CD4-positive, CD25-positive, alpha-beta regulatory T cell (primary cell): ENCODE data around the gene HOXC11. TPM values are rescaled to one million over a fixed set of nuclear protein-coding genes. Genes with fewer than 3 reads are reported as not detected.
A peak's percentile ranks its signal among the peaks of the same experiment; 100 is the strongest.

Experiments
- ATAC-seq, 2 donors: fragments of 150-1000 bp; cut with Tn5 transposase; one replicate each; pipeline ENCODE4 v1.10.0; 2021; ENCODE audit warnings: low read depth in 2 of 2, moderate number of reproducible peaks in 2 of 2, moderate library complexity in 1 of 2
- DNase-seq, 3 donors: peaks; one replicate each; pipeline versions ENCODE4 v3.0.0 to v3.0.0-alpha.2; 2012 to 2022; ENCODE audit warnings: mixed read lengths in 1 of 3
- H3K27ac ChIP-seq: one replicate; pipeline ENCODE4 v1.7.0; 2013; ENCODE audit warnings: mild to moderate bottlenecking, low read length; ENCODE audit not compliant: insufficient read depth, poor library complexity, severe bottlenecking
- H3K27me3 ChIP-seq: one replicate; pipeline ENCODE4 v1.7.0; 2013; ENCODE audit warnings: low read length; ENCODE audit not compliant: control insufficient read depth, insufficient read depth
- H3K36me3 ChIP-seq: one replicate; pipeline ENCODE4 v1.7.0; 2013; ENCODE audit warnings: mild to moderate bottlenecking, low read length, moderate library complexity; ENCODE audit not compliant: control insufficient read depth, insufficient read depth
- H3K4me1 ChIP-seq: 2 replicates; pipeline ENCODE4 v1.7.0; 2013; ENCODE audit warnings: mild to moderate bottlenecking, low read length; ENCODE audit not compliant: insufficient read depth, control insufficient read depth, poor library complexity, severe bottlenecking
- H3K4me3 ChIP-seq: one replicate; pipeline ENCODE4 v1.7.0; 2013; ENCODE audit warnings: low read depth, mild to moderate bottlenecking, low read length, moderate library complexity
- H3K9me3 ChIP-seq, 2 experiments: 1 replicate in 1 of 2; 2 replicates in 1 of 2; pipeline ENCODE4 v1.7.0; 2013; ENCODE audit warnings: low read length in 2 of 2, mild to moderate bottlenecking in 1 of 2, moderate library complexity in 1 of 2; ENCODE audit not compliant: control insufficient read depth in 2 of 2
- H3K27ac Mint-ChIP-seq, 3 donors: one replicate each; pipeline ENCODE4 v1.8.0; 2020 to 2022; ENCODE audit warnings: mild to moderate bottlenecking in 3 of 3, mixed read lengths in 3 of 3, moderate library complexity in 2 of 3
- H3K27me3 Mint-ChIP-seq: one replicate; pipeline ENCODE4 v1.8.0; 2022; ENCODE audit warnings: mild to moderate bottlenecking, mixed read lengths
- H3K36me3 Mint-ChIP-seq: one replicate; pipeline ENCODE4 v1.8.0; 2020; ENCODE audit warnings: mixed read lengths
- H3K4me1 Mint-ChIP-seq, 4 donors: one replicate each; pipeline ENCODE4 v1.8.0; 2020 to 2022; ENCODE audit warnings: mixed read lengths in 4 of 4, mild to moderate bottlenecking in 1 of 4
- H3K4me3 Mint-ChIP-seq, 4 donors: one replicate each; pipeline ENCODE4 v1.8.0; 2020 to 2022; ENCODE audit warnings: mild to moderate bottlenecking in 4 of 4, mixed read lengths in 4 of 4, moderate library complexity in 3 of 4
- H3K9me3 Mint-ChIP-seq, 7 donors: one replicate each; pipeline ENCODE4 v1.8.0; 2020 to 2022; ENCODE audit warnings: mixed read lengths in 7 of 7, mild to moderate bottlenecking in 3 of 7, moderate library complexity in 2 of 7
- polyA plus RNA-seq, 4 donors: library from polyadenylated mRNA; unstranded; fragments of 300-500 nt; fragmentation: Illumina TruSeq; gene quantifications; one replicate each; pipeline ENCODE4 v1.2.3, GENCODE V29; 2021
- total RNA-seq: library from RNA; stranded (reverse); gene quantifications from one replicate; pipeline ENCODE4 v1.2.3, GENCODE V29; 2022

The HOXC11 gene
- total and polyA plus RNA-seq, 5 donors from 2014 or later = not detected

- Histone ChIP-seq H3K9me3 (no peaks in the 10 kb centered on the region), H3K4me1 (peaks cover 47% of the 10 kb centered on the region)
- H3K4me1 Mint-ChIP-seq = peaks cover 6 to 52% (median 23%) of the 10 kb centered on the region in 4 donors
Measured at GRCh38 chr12:53998110-53998899, 25.4 kb downstream of the HOXC11 start.

DNA sequence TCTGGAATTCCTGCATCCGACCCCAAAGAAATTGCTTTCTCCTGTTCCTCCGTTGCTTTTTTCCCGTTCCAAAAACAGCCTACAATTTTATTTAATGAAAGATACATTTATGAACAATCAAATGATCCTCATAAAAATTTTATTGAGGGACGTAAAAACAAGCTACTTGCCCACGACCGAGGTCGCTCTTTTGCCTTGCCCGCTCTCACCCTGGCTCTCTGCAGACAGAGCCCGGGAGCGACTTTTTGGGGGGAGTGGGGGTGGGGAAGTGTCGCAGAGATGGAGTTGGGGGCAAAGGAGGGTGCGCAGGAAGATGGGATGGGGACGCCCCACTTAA, 25.9 kb downstream of the HOXC11 start:
- H3K4me3 Mint-ChIP-seq = peak overlapping the region in 2 of 4 donors; percentile 38 to 71
- DNase-seq (no peak), ATAC-seq (no peak)
- no peak overlapping the region for H3K27ac ChIP-seq
- peaks cover 34% of the 10 kb centered on the region for H3K27me3 ChIP-seq
- no peaks in the 10 kb centered on the region for H3K36me3 ChIP-seq
- no peaks in the 10 kb centered on the region for H3K36me3 Mint-ChIP-seq
- peaks cover 0 to 3% (median 0%) of the 10 kb centered on the region in 7 donors for H3K9me3 Mint-ChIP-seq
- no peak overlapping the region for H3K27ac Mint-ChIP-seq
- H3K9me3 ChIP-seq = no peaks in the 10 kb centered on the region
- peaks cover 47% of the 10 kb centered on the region for H3K4me1 ChIP-seq
- H3K27me3 Mint-ChIP-seq = peaks cover 99% of the 10 kb centered on the region
- H3K4me3 ChIP-seq = no peak overlapping the region
- peaks cover 6 to 48% (median 20%) of the 10 kb centered on the region in 4 donors for H3K4me1 Mint-ChIP-seq

More at GRCh38 chr12:53998110-53998899, 25.4 kb downstream of the HOXC11 start:
- H3K4me3 Mint-ChIP-seq = peak overlapping the region in 2 of 4 donors; percentile 71 to 79
- H3K27me3 Mint-ChIP-seq = peaks cover 99% of the 10 kb centered on the region
- DNase-seq = no peak
- H3K36me3 Mint-ChIP-seq = no peaks in the 10 kb centered on the region
- H3K27ac Mint-ChIP-seq = no peak overlapping the region
- Histone ChIP-seq H3K27ac (no peak overlapping the region), H3K4me3 (no peak overlapping the region), H3K36me3 (no peaks in the 10 kb centered on the region), H3K27me3 (peaks cover 33% of the 10 kb centered on the region)
- peaks cover 0 to 3% (median 0%) of the 10 kb centered on the region in 7 donors for H3K9me3 Mint-ChIP-seq
- ATAC-seq = no peak

DNA sequence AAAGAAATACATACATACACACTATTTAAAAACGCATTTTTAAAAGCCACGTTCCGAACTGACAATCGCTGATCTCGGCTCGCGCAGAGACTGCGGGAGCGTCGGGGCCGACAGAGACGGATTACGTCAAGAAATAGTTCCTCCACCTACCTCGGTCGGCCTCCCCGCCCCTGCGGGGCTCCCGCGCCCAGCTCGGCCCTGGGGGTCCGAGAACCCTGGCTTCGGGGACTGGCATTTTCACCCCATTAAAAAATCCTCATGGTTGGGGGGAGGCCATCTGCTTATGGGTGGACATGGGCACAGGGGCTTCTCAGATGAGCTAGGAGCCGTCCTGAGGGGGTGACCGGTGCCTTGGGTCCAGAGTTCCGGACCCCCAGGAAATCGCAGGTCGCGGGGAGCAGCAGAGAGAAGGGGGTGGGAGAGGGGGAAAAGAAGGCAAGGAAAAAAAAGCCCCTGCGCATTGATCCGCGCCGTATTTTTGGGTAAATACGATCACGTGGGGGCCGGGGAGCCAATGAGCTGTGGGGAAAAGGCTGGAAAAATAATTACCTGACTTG, 26.7 kb downstream of the HOXC11 start:
- Histone ChIP-seq H3K4me1 (peaks cover 43% of the 10 kb centered on the region), H3K27ac (no peak overlapping the region), H3K27me3 (peaks cover 39% of the 10 kb centered on the region), H3K36me3 (no peaks in the 10 kb centered on the region), H3K9me3 (no peaks in the 10 kb centered on the region), H3K4me3 (no peak overlapping the region)
- Mint-ChIP-seq H3K36me3 (no peaks in the 10 kb centered on the region), H3K27ac (no peak overlapping the region), H3K9me3 (peaks cover 0 to 4% (median 0%) of the 10 kb centered on the region in 7 donors), H3K4me3 (peak overlapping the region; percentile 56 to 73 (median 66)), H3K4me1 (peaks cover 6 to 41% (median 18%) of the 10 kb centered on the region in 4 donors), H3K27me3 (peaks cover 99% of the 10 kb centered on the region)
- DNase-seq (no peak), ATAC-seq (no peak)

DNA sequence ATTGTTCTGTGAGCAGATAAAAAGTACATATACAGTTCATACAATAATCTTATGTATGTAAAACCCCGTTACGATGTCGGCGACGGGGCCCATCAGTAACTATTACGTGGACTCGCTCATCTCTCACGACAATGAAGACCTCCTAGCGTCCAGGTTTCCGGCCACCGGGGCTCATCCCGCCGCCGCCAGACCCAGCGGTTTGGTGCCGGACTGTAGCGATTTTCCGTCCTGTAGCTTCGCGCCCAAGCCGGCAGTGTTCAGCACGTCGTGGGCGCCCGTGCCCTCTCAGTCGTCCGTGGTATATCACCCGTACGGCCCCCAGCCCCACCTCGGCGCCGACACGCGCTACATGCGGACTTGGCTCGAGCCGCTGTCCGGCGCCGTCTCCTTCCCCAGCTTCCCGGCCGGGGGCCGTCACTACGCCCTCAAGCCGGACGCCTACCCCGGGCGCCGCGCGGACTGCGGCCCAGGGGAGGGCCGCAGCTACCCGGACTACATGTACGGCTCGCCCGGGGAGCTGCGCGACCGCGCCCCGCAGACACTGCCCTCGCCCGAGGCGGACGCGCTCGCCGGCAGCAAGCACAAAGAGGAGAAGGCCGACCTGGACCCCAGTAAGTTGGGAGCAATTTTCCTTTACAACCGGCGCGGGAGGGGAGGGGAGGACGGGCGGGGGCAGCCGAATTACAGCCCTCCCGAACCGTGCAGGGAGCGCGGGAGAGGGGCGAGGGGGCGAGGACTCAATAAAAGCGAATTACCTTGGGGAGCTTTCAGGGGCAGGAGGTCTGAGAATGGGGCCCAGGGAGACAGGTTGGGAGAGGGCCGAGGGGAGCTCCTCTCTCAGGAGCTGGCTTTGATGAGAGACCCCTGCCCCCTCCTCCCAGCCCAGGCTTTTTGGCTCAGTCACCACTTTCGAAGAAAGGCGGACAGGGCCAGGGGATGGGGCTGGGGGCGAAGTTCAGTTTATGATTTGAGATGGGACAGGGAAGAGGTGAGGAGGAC, 27.5 kb downstream of the HOXC11 start, which contains the start of gene HOXC9:
Gene HOXC9 (plus strand): TSS at position 46 of the 999 bp plus-strand sequence. CDS start 28 bp downstream, at position 74.
- DNase-seq (no peak), ATAC-seq (no peak)
- Histone ChIP-seq H3K4me1 (peaks cover 35% of the 10 kb centered on the region), H3K27ac (no peak within 1 kb of the TSS), H3K27me3 (peaks cover 41% of the 10 kb centered on the region), H3K36me3 (no peaks in the 10 kb centered on the region), H3K4me3 (no peak within 1 kb of the TSS), H3K9me3 (no peaks in the 10 kb centered on the region)
- Mint-ChIP-seq H3K4me1 (peaks cover under 1 to 36% (median 15%) of the 10 kb centered on the region in 4 donors), H3K4me3 (peak within 1 kb of the TSS; percentile 56 to 73 (median 66)), H3K9me3 (peaks cover 0 to 4% (median 0%) of the 10 kb centered on the region in 7 donors), H3K27me3 (peaks cover 99% of the 10 kb centered on the region), H3K36me3 (no peaks in the 10 kb centered on the region), H3K27ac (no peak within 1 kb of the TSS)

DNA sequence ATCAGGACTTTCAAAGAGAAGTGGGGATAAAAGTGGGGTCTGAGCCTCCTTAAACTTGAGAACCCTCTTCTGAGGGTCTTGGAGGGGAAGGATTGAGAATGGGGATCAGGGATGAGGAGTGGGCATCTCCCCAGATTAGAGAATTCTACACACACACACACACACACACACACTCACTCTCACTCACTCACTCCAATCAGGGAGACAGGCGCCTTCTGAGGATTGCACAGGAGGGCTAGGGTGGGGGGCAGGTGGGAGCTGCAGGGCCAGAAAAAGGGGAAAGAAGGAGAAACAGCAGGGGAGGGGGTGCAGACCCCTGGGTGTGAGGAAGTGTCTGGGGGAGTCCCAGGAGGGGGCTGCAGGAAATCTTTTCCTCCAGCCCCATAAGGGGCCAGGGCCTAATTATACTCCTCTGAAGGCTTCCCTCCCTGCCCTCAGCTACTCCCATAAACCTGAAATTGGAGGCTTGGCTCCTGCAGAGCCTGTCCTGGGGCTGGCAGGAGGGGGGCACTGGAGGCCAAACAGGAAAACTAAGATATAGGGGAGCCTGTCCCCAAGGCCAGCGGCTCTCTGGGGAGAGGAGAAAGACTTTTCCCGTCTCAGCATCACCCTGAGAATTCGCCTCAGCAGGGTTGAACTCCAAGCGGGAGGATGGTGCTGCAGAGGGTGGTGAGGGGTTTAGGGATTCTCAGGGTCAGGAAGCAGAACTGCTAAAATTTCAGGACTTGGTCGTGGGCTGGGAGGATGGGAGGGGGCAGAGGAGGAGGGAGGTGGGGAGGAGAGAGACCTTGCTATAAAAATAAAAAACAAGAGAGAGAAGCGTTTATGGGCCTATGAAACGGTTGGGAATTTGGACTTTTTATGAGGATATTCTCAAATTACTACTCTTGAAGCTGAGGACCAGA, 28.6 kb downstream of the HOXC11 start:
- Histone ChIP-seq H3K36me3 (no peaks in the 10 kb centered on the region), H3K4me1 (peaks cover 32% of the 10 kb centered on the region), H3K27me3 (peaks cover 45% of the 10 kb centered on the region), H3K27ac (no peak overlapping the region), H3K4me3 (no peak overlapping the region), H3K9me3 (no peaks in the 10 kb centered on the region)
- Mint-ChIP-seq H3K27me3 (peaks cover 99% of the 10 kb centered on the region), H3K36me3 (no peaks in the 10 kb centered on the region), H3K27ac (peak overlapping the region in 1 of 3 donors; percentile 56), H3K4me3 (peak overlapping the region in 1 of 4 donors; percentile 5), H3K4me1 (peaks cover 6 to 37% (median 17%) of the 10 kb centered on the region in 4 donors), H3K9me3 (peaks cover 0 to 4% (median 0%) of the 10 kb centered on the region in 7 donors)
- ATAC-seq (no peak), DNase-seq (no peak)

DNA sequence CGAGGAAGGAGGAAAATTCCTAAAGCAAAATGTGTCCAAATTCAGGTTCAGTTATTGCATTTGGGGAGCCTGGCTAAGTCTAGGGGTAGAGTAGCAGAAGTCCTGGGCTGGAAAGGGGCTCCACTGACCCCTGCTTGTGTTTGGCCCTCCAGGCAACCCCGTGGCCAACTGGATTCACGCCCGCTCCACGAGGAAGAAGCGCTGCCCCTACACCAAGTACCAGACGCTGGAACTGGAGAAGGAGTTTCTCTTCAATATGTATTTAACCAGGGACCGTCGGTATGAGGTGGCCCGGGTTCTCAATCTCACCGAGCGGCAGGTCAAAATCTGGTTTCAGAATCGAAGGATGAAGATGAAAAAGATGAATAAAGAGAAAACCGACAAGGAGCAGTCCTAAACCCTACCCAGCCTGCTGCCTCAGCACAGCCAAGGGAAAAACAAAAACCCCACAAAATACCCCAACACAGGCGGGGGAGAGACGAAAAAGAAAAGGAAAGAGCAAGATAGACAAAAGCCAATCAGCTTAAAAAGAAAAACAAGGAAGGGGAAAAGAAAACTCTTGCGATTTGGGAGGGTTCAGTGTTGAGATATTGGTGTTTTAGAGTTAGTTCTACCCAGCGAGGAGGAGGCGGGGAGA, 29.5 kb downstream of the HOXC11 start:
- Mint-ChIP-seq H3K27ac (no peak overlapping the region), H3K4me1 (peaks cover 6 to 38% (median 17%) of the 10 kb centered on the region in 4 donors), H3K36me3 (no peaks in the 10 kb centered on the region), H3K9me3 (peaks cover 0 to 4% (median 0%) of the 10 kb centered on the region in 7 donors), H3K27me3 (peaks cover 99% of the 10 kb centered on the region), H3K4me3 (peak overlapping the region in 2 of 4 donors; percentile 5 to 10)
- no peaks in the 10 kb centered on the region for H3K9me3 ChIP-seq
- no peak for ATAC-seq
- H3K27me3 ChIP-seq = peaks cover 53% of the 10 kb centered on the region
- H3K36me3 ChIP-seq = no peaks in the 10 kb centered on the region
- H3K27ac ChIP-seq = no peak overlapping the region
- H3K4me3 ChIP-seq = no peak overlapping the region
- H3K4me1 ChIP-seq = peaks cover 31% of the 10 kb centered on the region
- no peak for DNase-seq
